ENCODE measurements around the gene DIPK1A. TPM values are rescaled to one million over a fixed set of nuclear protein-coding genes. Genes with fewer than 3 reads are reported as not detected.

Gene DIPK1A
- polyA plus RNA-seq, 2 of the 4 experiments (the other 2 are of a cell fraction): 12.4 to 21.1 TPM

GRCh38 chr1:92948071-92948470, 13.2 kb downstream of the DIPK1A start:
- CTCF ChIA-PET: interaction anchor here (0.7 to 1.2 kb wide), 4 partner anchors 10 to 89 kb away, joined by 3 to 4 read pairs (median 3); no protein-coding TSS in a partner anchor
- peaks cover 32% of the 10 kb centered on the region for H3K4me1 ChIP-seq
- no peak overlapping the region for H3K4me3 ChIP-seq
- ATAC-seq: no peak
- FAIRE-seq: no peak
- H3K9me3 ChIP-seq: no peaks in the 10 kb centered on the region
- H3K4me2 ChIP-seq: no peak overlapping the region
- POLR2A ChIA-PET: no interaction called here
- TF ChIP-seq RARB (CRISPR knock-in tag; IDR thresholded peaks at IDR 0.05): no peak
- no peak for TF ChIP-seq JUNB (IDR thresholded peaks at IDR 0.05)
- no peak for TF ChIP-seq ESRRA (IDR thresholded peaks at IDR 0.05; ENCODE audit: borderline replicate concordance, low read length)
- no peak for TF ChIP-seq EHMT2 (IDR thresholded peaks at IDR 0.05; ENCODE audit: low read depth)
- no peak for TF ChIP-seq TP53 (CRISPR knock-in tag; IDR thresholded peaks at IDR 0.05)
- WGBS (ENCODE audit: missing lambda C conversion rate): 85% methylated on average over 1 of the region's 1 CpG
- DNase-seq (ENCODE audit: low read depth in 1 of 2, low spot score in 1 of 2): no peak
- H3K27ac ChIP-seq: no peak overlapping the region

DNA sequence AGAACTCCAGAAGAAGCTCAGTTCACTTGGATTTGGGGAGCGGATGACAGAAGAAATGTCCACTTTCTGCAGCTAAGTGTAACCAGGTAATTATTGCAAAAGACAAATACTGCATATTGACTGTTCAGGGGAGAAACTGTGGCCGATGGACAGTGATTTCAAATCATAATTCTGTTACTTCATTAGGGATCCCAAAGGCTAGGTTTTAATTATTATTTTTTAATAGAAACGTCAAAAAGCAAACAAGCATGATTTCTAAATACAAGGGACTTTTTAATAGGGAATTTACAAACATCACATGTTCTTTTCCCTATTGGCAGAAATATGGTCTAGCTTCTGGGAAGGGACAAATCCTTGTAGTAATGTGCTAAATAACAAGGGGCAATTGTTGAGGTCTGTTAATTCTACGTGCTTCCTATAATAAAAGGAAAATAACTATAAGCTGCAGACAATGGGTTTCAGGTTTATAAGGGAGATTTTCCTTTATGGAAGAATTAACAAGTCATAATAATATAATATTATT, 15.5 kb downstream of the DIPK1A start:
- no peak overlapping the region for H3K4me2 ChIP-seq
- DNase-seq (ENCODE audit: low read depth in 1 of 2, low spot score in 1 of 2) (no peak), ATAC-seq (no peak), FAIRE-seq (no peak)
- H3K9me3 ChIP-seq: no peaks in the 10 kb centered on the region
- no peak overlapping the region for H3K27ac ChIP-seq
- ChIA-PET POLR2A (no interaction called here), CTCF (interaction anchor here (1.1 to 1.3 kb wide), 2 partner anchors 15 to 86 kb away, joined by 3 to 4 read pairs; partner anchors contain the start of gene DIPK1A)
- no peak overlapping the region for H3K4me3 ChIP-seq
- WGBS (ENCODE audit: missing lambda C conversion rate): 67% methylated on average over 4 of the region's 4 CpGs
- H3K4me1 ChIP-seq: peaks cover 14% of the 10 kb centered on the region
- TF ChIP-seq ELK1 (IDR thresholded peaks at IDR 0.05; ENCODE audit: low read depth, low read length) (no peak), HOXA7 (CRISPR knock-in tag; IDR thresholded peaks at IDR 0.05) (no peak), HEYL (CRISPR knock-in tag; IDR thresholded peaks at IDR 0.05) (no peak), POLR2AphosphoS2 (conservative IDR thresholded peaks at IDR 0.05; ENCODE audit: low read length) (no peak), MAFK (IDR thresholded peaks at IDR 0.05; ENCODE audit: partially characterized antibody) (no peak), BHLHE40 (IDR thresholded peaks at IDR 0.05; ENCODE audit: low read depth, low read length) (no peak), RAD21 (conservative IDR thresholded peaks at IDR 0.05 in 1 of 2, IDR thresholded peaks at IDR 0.05 in 1 of 2) (no peak), GATA3 (IDR thresholded peaks at IDR 0.05; ENCODE audit: borderline replicate concordance) (no peak), HDAC2 (IDR thresholded peaks at IDR 0.05) (no peak), ZNF302 (CRISPR knock-in tag; IDR thresholded peaks at IDR 0.05) (no peak), NFE2L2 (conservative IDR thresholded peaks at IDR 0.05; ENCODE audit: low read length) (no peak), CHD4 (IDR thresholded peaks at IDR 0.05; ENCODE audit: borderline replicate concordance) (no peak), HMGXB4 (CRISPR knock-in tag; IDR thresholded peaks at IDR 0.05; ENCODE audit: borderline replicate concordance) (no peak), FOSB (CRISPR knock-in tag; IDR thresholded peaks at IDR 0.05) (no peak), PHF8 (IDR thresholded peaks at IDR 0.05; ENCODE audit: borderline replicate concordance, low read depth) (no peak), JUNB (IDR thresholded peaks at IDR 0.05) (no peak), TP53 (CRISPR knock-in tag; IDR thresholded peaks at IDR 0.05) (no peak), NR3C1 (IDR thresholded peaks at IDR 0.05) (no peak)
- TF ChIP-seq, protein P1, sequence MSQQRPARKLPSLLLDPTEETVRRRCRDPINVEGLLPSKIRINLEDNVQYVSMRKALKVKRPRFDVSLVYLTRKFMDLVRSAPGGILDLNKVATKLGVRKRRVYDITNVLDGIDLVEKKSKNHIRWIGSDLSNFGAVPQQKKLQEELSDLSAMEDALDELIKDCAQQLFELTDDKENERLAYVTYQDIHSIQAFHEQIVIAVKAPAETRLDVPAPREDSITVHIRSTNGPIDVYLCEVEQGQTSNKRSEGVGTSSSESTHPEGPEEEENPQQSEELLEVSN (IDR thresholded peaks at IDR 0.05; ENCODE audit: borderline replicate concordance, low read depth): no peak
